Measurements from ENCODE around the gene MCTP2. TPM values are rescaled to one million over a fixed set of nuclear protein-coding genes. Genes with fewer than 3 reads are reported as not detected.

The MCTP2 gene, protein sequence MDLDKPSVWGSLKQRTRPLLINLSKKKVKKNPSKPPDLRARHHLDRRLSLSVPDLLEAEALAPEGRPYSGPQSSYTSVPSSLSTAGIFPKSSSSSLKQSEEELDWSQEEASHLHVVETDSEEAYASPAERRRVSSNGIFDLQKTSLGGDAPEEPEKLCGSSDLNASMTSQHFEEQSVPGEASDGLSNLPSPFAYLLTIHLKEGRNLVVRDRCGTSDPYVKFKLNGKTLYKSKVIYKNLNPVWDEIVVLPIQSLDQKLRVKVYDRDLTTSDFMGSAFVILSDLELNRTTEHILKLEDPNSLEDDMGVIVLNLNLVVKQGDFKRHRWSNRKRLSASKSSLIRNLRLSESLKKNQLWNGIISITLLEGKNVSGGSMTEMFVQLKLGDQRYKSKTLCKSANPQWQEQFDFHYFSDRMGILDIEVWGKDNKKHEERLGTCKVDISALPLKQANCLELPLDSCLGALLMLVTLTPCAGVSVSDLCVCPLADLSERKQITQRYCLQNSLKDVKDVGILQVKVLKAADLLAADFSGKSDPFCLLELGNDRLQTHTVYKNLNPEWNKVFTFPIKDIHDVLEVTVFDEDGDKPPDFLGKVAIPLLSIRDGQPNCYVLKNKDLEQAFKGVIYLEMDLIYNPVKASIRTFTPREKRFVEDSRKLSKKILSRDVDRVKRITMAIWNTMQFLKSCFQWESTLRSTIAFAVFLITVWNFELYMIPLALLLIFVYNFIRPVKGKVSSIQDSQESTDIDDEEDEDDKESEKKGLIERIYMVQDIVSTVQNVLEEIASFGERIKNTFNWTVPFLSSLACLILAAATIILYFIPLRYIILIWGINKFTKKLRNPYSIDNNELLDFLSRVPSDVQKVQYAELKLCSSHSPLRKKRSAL
- 4.4 and 6.3 TPM in 2 replicates for total RNA-seq

GRCh38 chr15:94230883-94231722 is at the start of gene MCTP2:
MCTP2 (plus strand) TSS chr15:94231561; CDS start chr15:94298266, 66,705 bp downstream.

